Erythroblast (primary cell): Measurements from ENCODE around the gene MAT1A.

Experiments
- GATA1 ChIP-seq: IDR thresholded peaks from 2 replicates; pipeline ENCODE4 v1.6.1; 2011; ENCODE audit warnings: low read depth, mild to moderate bottlenecking, control low read depth, low read length, moderate library complexity
- POLR2A ChIP-seq: IDR thresholded peaks from 2 replicates; pipeline ENCODE4 v1.6.1; 2011; ENCODE audit warnings: mild to moderate bottlenecking, low read length

DNA sequence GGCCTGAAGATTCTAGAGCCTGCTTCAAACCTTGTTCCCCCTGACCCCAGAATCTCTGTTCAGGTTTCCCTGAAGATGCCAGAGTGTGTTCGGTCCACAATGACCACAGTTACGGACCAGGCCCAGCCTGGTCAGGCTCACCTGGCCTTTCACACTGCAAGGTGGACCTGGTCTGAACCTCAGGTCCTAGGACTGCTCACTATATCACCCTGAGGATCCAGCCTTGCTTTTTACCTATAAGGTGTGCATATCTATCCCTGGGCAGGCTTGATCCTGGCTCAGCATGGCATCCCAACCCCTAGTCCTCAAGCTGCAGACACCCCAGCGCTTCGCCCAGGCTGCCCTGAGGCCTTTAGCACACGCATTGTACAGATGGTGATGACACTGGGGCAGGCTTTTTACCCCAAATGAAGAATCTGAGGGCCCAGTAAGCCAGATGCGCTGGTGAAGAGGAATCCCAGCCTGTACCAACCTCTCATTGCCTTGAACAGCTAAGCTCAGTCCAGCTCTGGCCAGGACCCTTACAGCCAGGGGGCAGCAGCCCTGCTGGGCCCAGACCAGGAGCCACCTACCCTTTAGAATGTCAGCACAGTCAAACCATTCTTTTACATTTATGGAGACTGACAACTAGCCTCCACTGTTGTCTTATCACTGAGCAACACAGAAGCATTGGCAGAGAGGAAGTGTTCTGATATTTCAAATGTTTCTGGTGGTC is 28.0 kb downstream of the MAT1A start:
- TF ChIP-seq POLR2A (no peak), GATA1 (no peak)
